Thoracic aorta (tissue), 2 donors: Measurements from ENCODE around the gene COL20A1. TPM values are rescaled to one million over a fixed set of nuclear protein-coding genes. Genes with fewer than 3 reads are reported as not detected.

Experiments
- ATAC-seq: fragments of 150-250 bp; one replicate; pipeline ENCODE4 v1.8.0; 2017; ENCODE audit warnings: low read depth; ENCODE audit not compliant: insufficient number of reproducible peaks, low FRiP score
- DNase-seq: peaks from one replicate; pipeline ENCODE4 v3.0.0-alpha.2; 2020; ENCODE audit warnings: low spot score
- H3K27ac ChIP-seq, 2 donors: fragments of 200-600 bp; sonication (generic); 1 replicate in 1 of 2; 2 replicates in 1 of 2; pipeline ENCODE4 v1.5.1; 2016; ENCODE audit warnings: mild to moderate bottlenecking in 2 of 2, moderate library complexity in 2 of 2
- H3K27me3 ChIP-seq: fragments of 200-600 bp; sonication (generic); replicated peaks from 2 replicates; pipeline ENCODE4 v1.6.0; 2016; ENCODE audit warnings: mild to moderate bottlenecking; ENCODE audit not compliant: insufficient read depth
- H3K36me3 ChIP-seq: fragments of 200-600 bp; sonication (generic); one replicate; pipeline ENCODE4 v1.5.1; 2016
- H3K4me1 ChIP-seq, 2 donors: fragments of 200-600 bp; sonication (generic); 1 replicate in 1 of 2; 2 replicates in 1 of 2; pipeline versions ENCODE4 v1.5.1 to v1.6.0; 2016; ENCODE audit warnings: low read depth in 2 of 2, mild to moderate bottlenecking in 1 of 2; ENCODE audit not compliant: control insufficient read depth in 1 of 2
- H3K4me3 ChIP-seq: fragments of 200-600 bp; sonication (generic); 2 replicates; pipeline ENCODE4 v1.5.1; 2016; ENCODE audit warnings: mild to moderate bottlenecking
- H3K9me3 ChIP-seq: fragments of 200-600 bp; sonication (generic); 2 replicates; pipeline ENCODE4 v1.5.1; 2016
- CTCF ChIP-seq: fragments of 200-600 bp; sonication (generic); IDR thresholded peaks from one replicate; pipeline ENCODE4 v1.5.1; 2019; ENCODE audit warnings: antibody characterized with exemption
- total RNA-seq, 2 donors: library from RNA; depleted of rRNA; stranded (reverse); fragments of >200 nt; gene quantifications; one replicate each; pipeline versions ENCODE4 v1.1.0 to v1.2.3, GENCODE V29; 2016

COL20A1 gene
- total RNA-seq, 2 donors from 2014 or later, result not detected

GRCh38 chr20:63368151-63368550 is 75.2 kb downstream of the COL20A1 start:
- ATAC-seq (no peak), DNase-seq (no peak)
- TF ChIP-seq CTCF, result no peak
- H3K27me3 ChIP-seq, result no peaks in the 10 kb centered on the region
- no peaks in the 10 kb centered on the region for H3K9me3 ChIP-seq
- H3K4me1 ChIP-seq, result no peaks in the 10 kb centered on the region
- H3K27ac ChIP-seq, result no peak overlapping the region
- H3K36me3 ChIP-seq, result no peaks in the 10 kb centered on the region
- H3K4me3 ChIP-seq, result no peak overlapping the region

GRCh38 chr20:63369024-63369530 is 76.1 kb downstream of the COL20A1 start:
- Histone ChIP-seq H3K4me1 (no peaks in the 10 kb centered on the region), H3K4me3 (no peak overlapping the region), H3K27ac (no peak overlapping the region), H3K27me3 (no peaks in the 10 kb centered on the region), H3K36me3 (no peaks in the 10 kb centered on the region), H3K9me3 (no peaks in the 10 kb centered on the region)
- DNase-seq (no peak), ATAC-seq (no peak)
- no peak for TF ChIP-seq CTCF

- Histone ChIP-seq H3K36me3 (no peaks in the 10 kb centered on the region), H3K4me1 (no peaks in the 10 kb centered on the region), H3K27me3 (no peaks in the 10 kb centered on the region), H3K9me3 (no peaks in the 10 kb centered on the region), H3K4me3 (no peak overlapping the region), H3K27ac (no peak overlapping the region)
- ATAC-seq, result no peak
- DNase-seq, result no peak
- no peak for TF ChIP-seq CTCF
Observed at GRCh38 chr20:63369724-63370617, 77.0 kb downstream of the COL20A1 start.

GRCh38 chr20:63370618-63371187 is 77.7 kb downstream of the COL20A1 start:
- no peak for TF ChIP-seq CTCF
- no peaks in the 10 kb centered on the region for H3K36me3 ChIP-seq
- no peaks in the 10 kb centered on the region for H3K9me3 ChIP-seq
- ATAC-seq, result no peak
- no peak overlapping the region for H3K4me3 ChIP-seq
- no peak for DNase-seq
- no peaks in the 10 kb centered on the region for H3K4me1 ChIP-seq
- H3K27me3 ChIP-seq, result no peaks in the 10 kb centered on the region
- H3K27ac ChIP-seq, result no peak overlapping the region

- no peaks in the 10 kb centered on the region for H3K36me3 ChIP-seq
- no peaks in the 10 kb centered on the region for H3K27me3 ChIP-seq
- no peak overlapping the region for H3K27ac ChIP-seq
- no peak for TF ChIP-seq CTCF
- H3K4me3 ChIP-seq, result no peak overlapping the region
- no peaks in the 10 kb centered on the region for H3K4me1 ChIP-seq
- H3K9me3 ChIP-seq, result no peaks in the 10 kb centered on the region
- DNase-seq (no peak), ATAC-seq (no peak)
Observed at GRCh38 chr20:63371291-63371865, 78.4 kb downstream of the COL20A1 start.
